GM19397 (cell line): Measurements from ENCODE around the gene REN.
A peak's percentile ranks its signal among the peaks of the same experiment; 100 is the strongest.

Experiments
- ATAC-seq: cut with Tn5 transposase; IDR thresholded peaks from one replicate; pipeline ENCODE4 v1.9.1; 2021; ENCODE audit warnings: mild to moderate bottlenecking, moderate library complexity; ENCODE audit not compliant: unreplicated experiment

Gene REN

DNA sequence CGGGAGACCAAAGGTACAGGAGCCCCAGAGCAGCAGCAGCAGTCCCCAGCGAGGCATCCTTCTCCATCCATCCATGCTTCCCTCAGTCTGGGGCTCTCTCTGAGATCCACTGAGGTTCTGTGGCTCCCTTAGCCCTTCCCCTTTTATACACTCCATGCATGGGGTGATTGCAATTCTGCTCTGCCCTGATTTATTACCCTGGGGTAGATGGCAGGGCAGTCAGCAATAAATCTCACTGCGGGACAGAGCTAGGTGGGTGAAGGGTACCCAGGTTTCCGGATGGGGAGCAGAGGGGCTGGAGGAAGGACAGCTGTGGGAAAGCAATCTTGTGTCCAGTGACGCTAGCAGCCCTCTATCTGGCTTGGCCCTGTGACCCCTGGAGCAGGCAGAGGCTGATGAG is at the start of gene REN:
Gene REN (minus strand): TSS at position 119 of the 400 bp plus-strand sequence. CDS start 44 bp downstream, at position 75.
- ATAC-seq: no peak

GRCh38 chr1:204213668-204214662 is 47.8 kb upstream of the REN start, which contains the start of gene GOLT1A:
Gene GOLT1A (minus strand): TSS chr1:204213988. CDS start chr1:204213906, 82 bp downstream.
- ATAC-seq: peak; percentile 72

- ATAC-seq: no peak
Measured at GRCh38 chr1:204212715-204213114, 46.6 kb upstream of the REN start.

DNA sequence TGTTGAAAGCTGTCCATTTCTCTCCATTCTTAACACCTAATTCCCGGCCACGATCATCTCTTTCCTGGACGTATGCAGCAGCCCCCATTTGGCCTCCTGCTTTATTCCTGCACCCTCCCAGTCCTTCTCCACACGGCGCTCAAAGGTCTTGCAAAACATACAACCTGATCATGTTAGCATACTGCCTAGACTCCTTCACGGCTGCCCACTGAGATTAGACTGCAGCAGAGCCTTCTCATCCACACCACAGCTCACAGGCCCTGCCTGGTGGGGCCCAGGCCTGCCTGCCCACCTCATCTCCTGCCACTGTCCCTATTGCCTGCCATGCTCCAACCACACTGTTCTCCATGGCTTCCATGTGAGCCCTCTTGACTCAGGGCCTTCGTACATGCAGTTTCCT is 44.9 kb upstream of the REN start:
- ATAC-seq: no peak

- ATAC-seq: no peak
Measured at GRCh38 chr1:204207136-204207616, 41.0 kb upstream of the REN start.

- ATAC-seq: no peak
Measured at GRCh38 chr1:204206121-204206520, 40.0 kb upstream of the REN start.

DNA sequence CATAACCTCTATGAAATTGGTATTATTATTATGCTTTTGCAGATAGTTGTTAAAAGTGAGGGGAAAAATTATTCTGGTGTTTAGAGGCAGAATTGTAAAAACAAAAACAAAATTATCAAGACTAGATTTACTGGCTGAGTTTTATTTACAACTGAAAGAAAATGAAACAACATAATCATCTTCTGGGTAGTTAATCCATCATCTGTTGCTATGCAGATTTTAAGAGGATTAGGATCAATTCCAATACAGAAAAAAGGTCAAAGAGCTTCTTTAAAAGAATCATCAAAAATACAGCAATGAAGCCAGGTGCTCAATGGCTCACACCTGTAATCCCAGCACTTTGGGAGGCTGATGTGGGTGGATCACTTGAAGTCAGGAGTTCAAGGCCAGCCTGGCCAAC is 39.3 kb upstream of the REN start:
- no peak for ATAC-seq

DNA sequence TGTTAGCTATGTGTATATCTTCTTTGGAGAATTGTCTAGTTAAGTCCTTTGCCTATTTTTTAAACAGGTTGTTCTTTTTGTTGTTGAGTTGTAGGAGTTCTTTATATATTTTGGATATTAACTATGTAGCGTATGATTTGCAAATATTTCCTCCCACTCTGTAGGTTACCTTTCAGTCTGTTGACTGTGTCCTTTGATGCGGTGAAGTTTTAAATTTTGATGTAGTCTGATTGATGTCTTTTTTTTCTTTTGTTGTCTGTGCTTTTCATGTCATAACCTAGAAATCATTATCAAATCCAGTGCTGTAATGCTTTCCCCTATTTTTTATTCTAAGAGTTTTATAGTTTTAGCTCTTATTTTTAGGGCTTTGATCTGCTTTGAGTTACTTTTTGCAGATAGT is 38.8 kb upstream of the REN start:
- no peak for ATAC-seq

- no peak for ATAC-seq
Measured at GRCh38 chr1:204203206-204203767, 37.1 kb upstream of the REN start.

GRCh38 chr1:204202481-204202880 is 36.3 kb upstream of the REN start:
- no peak for ATAC-seq

GRCh38 chr1:204201348-204202040 is 35.4 kb upstream of the REN start:
- no peak for ATAC-seq

- no peak for ATAC-seq
Measured at GRCh38 chr1:204199579-204199978, 33.4 kb upstream of the REN start.

GRCh38 chr1:204198348-204199340 is 32.5 kb upstream of the REN start:
- ATAC-seq: no peak

GRCh38 chr1:204197068-204197467 is 30.9 kb upstream of the REN start:
- ATAC-seq: no peak

GRCh38 chr1:204196068-204196795 is 30.1 kb upstream of the REN start, which contains the start of gene KISS1:
Gene KISS1 (minus strand): TSS chr1:204196491. CDS start chr1:204192876, 3,615 bp downstream.
- ATAC-seq: no peak

DNA sequence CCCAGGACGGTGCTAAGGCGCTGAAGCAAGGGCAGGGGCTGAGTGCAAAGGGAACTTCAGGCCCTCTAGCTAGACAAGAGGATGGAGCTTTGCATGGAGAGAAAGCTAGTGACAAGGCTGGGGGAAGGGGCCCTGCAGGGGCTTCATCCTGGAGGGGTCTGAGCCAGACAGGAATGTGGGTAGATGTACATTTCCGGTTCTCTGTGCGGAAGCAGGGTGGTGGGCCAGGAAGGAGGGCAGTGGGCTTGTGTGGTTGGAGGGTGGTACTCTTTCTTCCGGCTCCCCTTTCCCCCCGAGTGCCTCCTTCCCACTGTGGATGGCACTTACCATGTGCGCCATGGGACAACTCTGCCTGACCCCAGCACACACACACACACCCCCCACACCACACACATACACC is 28.6 kb upstream of the REN start:
- ATAC-seq: no peak

DNA sequence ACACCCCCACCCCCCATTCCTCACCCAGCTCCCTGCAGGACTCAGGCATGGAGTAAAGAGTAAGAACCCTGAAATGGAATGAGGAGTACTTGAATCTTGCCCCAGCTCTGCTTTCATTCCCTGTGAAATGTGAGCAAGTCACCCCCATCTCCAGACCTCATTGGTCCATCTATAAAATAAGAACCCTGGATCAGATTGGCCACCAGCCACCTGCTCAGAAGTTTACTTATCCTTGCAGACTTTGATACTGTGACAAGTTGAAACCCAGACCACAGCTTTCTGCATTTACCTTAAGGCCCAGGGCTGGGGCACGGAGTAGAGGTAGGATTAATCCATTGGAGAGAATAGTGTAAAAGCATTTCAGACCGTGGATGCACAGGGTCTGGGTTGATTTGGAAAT is 27.9 kb upstream of the REN start:
- no peak for ATAC-seq

- no peak for ATAC-seq
Measured at GRCh38 chr1:204192589-204193352, 26.6 kb upstream of the REN start.

DNA sequence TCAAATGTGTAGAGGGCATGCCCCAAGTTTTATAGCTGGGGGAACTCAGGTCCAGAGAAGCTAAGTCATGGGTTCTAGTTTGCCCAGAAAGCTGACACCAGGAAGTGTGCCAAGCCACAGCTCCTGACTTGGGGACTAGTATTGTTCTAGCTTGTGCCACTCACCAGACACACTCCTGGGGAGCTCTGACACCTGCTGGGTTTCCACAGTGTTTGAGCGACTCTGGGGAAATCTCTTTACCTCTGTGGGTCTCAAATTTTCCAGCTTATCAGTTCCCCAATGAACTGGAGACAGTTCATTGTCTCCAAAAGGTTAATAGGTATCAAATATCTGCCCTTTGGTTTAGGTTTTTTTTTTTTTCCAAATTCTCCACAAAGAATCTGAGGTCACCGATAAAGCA is 25.9 kb upstream of the REN start:
- no peak for ATAC-seq
